Motor neuron (in vitro differentiated cells): Measurements from ENCODE around the gene FMO5. TPM values are rescaled to one million over a fixed set of nuclear protein-coding genes. Genes with fewer than 3 reads are reported as not detected.

Experiments used
- ATAC-seq, 8 experiments: fragments of 200-7000 bp; cut with Tn5 transposase; replicated peaks in 6 of 8; 2 replicates each; pipeline ENCODE4 v1.8.0; 2021; ENCODE audit warnings: mild to moderate bottlenecking in 8 of 8, moderate library complexity in 8 of 8
- H3K27ac ChIP-seq, 2 donors: fragments of 250-450 bp; sonication (Bioruptor Pico); 2 replicates each; pipeline ENCODE4 v1.9.0; 2021; ENCODE audit warnings: antibody characterized with exemption in 2 of 2, mild to moderate bottlenecking in 2 of 2, moderate library complexity in 1 of 2
- H3K4me1 ChIP-seq, 2 donors: fragments of 250-450 bp; sonication (Bioruptor Pico); replicated peaks in 1 of 2; 2 replicates each; pipeline ENCODE4 v1.6.1; 2021; ENCODE audit warnings: antibody characterized with exemption in 2 of 2, mild to moderate bottlenecking in 2 of 2, moderate library complexity in 1 of 2
- H3K4me3 ChIP-seq, 5 donors: fragments of 250-450 bp; sonication (Bioruptor Pico); 2 replicates each; pipeline ENCODE4 v1.9.0; 2021; ENCODE audit warnings: antibody characterized with exemption in 5 of 5, mild to moderate bottlenecking in 5 of 5, moderate library complexity in 4 of 5
- WGBS, 10 experiments: fragments of 450-650 bp; shearing (Covaris generic); methylation state at CpG; one replicate each; pipeline ENCODE4 v1.0.0; 2022; 5-methylcytosine and 5-hydroxymethylcytosine counted together
- in situ Hi-C, 9 experiments: fragments of 400-800 bp; cut with MboI; loops; one replicate each; pipeline ENCODE4 v1.15.0; 2021; ENCODE audit warnings: low sequenced_read_pairs in 9 of 9, low pct_unique_long_range_greater_than_20kb in 2 of 9; ENCODE audit not compliant: unreplicated experiment in 9 of 9
- total RNA-seq, 8 experiments: library from RNA; unstranded; fragments of 300-600 nt; gene quantifications; 2 replicates each; pipeline versions ENCODE4 v1.2.3 to v1.2.4, GENCODE V29; 2022

The FMO5 gene
- total RNA-seq, 8 experiments from 2014 or later, result 1.0 to 4.1 (median 2.2) TPM

DNA sequence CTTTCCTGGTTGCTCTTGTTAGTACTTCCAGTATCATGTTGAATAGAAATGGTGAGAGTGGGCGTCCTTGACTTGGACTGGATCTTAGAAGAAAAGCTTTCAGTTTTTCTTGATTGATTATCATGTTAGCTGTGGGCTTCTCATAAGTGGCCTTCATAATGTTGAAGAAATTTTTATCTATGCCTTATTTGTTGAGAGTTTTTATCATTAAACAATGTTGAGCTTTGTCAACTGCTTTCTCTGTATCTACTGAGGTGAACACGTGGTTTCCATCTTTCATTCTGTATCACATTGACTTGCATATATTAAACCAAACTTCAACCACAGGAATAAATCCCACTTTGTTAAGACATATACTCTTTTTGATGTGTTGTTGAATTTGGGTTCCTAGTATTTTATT lies 82.3 kb downstream of the FMO5 start:
- Histone ChIP-seq H3K27ac (no peak overlapping the region), H3K4me1 (no peaks in the 10 kb centered on the region), H3K4me3 (no peak overlapping the region)
- ATAC-seq, result no peak
- in situ Hi-C loops, result no loop called here
- WGBS, 10 experiments, result 66 to 100% (median 93%) methylated on average over 1 to 2 of the region's 2 CpGs; no CpG with 5 or more reads in 1 of the 10 experiments

Other genes starting within 250 kb of the FMO5 start
- 100 to 1,000 TPM in 1 of 8 experiments, 10 to 100 TPM in 4, 1 to 10 TPM in 3; 8.0 to 104 (median 38.7) TPM for gene PRKAB2, start 52.9 kb downstream of the FMO5 start, total RNA-seq
- 10 to 100 TPM; 20.7 to 50.9 (median 31.4) TPM for gene CHD1L, start 17.3 kb upstream of the FMO5 start, total RNA-seq